Neural crest cell (in vitro differentiated cells): ENCODE measurements around the gene NFIX. TPM values are rescaled to one million over a fixed set of nuclear protein-coding genes. Genes with fewer than 3 reads are reported as not detected.

ENCODE experiments used
- DNase-seq: peaks from one replicate; pipeline ENCODE4 v3.0.0; 2021; ENCODE audit warnings: low read depth, mixed read lengths, low spot score
- H3K27ac Mint-ChIP-seq: one replicate; pipeline ENCODE4 v1.8.0; 2021; ENCODE audit warnings: mild to moderate bottlenecking, mixed read lengths; ENCODE audit not compliant: unreplicated experiment
- H3K27me3 Mint-ChIP-seq: 2 replicates; pipeline ENCODE4 v1.8.0; 2021; ENCODE audit warnings: low read depth, mild to moderate bottlenecking, mixed read lengths
- H3K36me3 Mint-ChIP-seq: 2 replicates; pipeline ENCODE4 v1.8.0; 2021; ENCODE audit warnings: low read depth, mild to moderate bottlenecking, mixed read lengths
- H3K4me1 Mint-ChIP-seq: 2 replicates; pipeline ENCODE4 v1.8.0; 2021; ENCODE audit warnings: mixed read lengths
- H3K4me3 Mint-ChIP-seq: one replicate; pipeline ENCODE4 v1.8.0; 2021; ENCODE audit warnings: mild to moderate bottlenecking, mixed read lengths
- H3K9me3 Mint-ChIP-seq: 2 replicates; pipeline ENCODE4 v1.8.0; 2021; ENCODE audit warnings: mixed read lengths
- CTCF ChIP-seq: fragments of 200-600 bp; sonication (generic); conservative IDR thresholded peaks from 2 replicates; pipeline ENCODE4 v1.5.0; 2021; ENCODE audit warnings: antibody characterized with exemption, mild to moderate bottlenecking
- total RNA-seq: library from RNA; stranded (reverse); gene quantifications from 2 replicates; pipeline ENCODE4 v1.2.1, GENCODE V29; 2021

Gene NFIX
- total RNA-seq, 1 donor from 2014 or later = 0.68 TPM

GRCh38 chr19:13086341-13086740 is 91.1 kb downstream of the NFIX start:
- Mint-ChIP-seq H3K27ac (no peak overlapping the region), H3K4me3 (no peak overlapping the region), H3K27me3 (peaks cover 92% of the 10 kb centered on the region), H3K36me3 (no peaks in the 10 kb centered on the region), H3K9me3 (no peaks in the 10 kb centered on the region), H3K4me1 (peaks cover 4% of the 10 kb centered on the region)
- no peak for TF ChIP-seq CTCF
- no peak for DNase-seq

- Mint-ChIP-seq H3K36me3 (no peaks in the 10 kb centered on the region), H3K9me3 (no peaks in the 10 kb centered on the region), H3K4me1 (peaks cover 12% of the 10 kb centered on the region), H3K27me3 (peaks cover 92% of the 10 kb centered on the region), H3K4me3 (no peak overlapping the region), H3K27ac (no peak overlapping the region)
- no peak for DNase-seq
- TF ChIP-seq CTCF = no peak
Measured at GRCh38 chr19:13087295-13087694, 92.0 kb downstream of the NFIX start.

DNA sequence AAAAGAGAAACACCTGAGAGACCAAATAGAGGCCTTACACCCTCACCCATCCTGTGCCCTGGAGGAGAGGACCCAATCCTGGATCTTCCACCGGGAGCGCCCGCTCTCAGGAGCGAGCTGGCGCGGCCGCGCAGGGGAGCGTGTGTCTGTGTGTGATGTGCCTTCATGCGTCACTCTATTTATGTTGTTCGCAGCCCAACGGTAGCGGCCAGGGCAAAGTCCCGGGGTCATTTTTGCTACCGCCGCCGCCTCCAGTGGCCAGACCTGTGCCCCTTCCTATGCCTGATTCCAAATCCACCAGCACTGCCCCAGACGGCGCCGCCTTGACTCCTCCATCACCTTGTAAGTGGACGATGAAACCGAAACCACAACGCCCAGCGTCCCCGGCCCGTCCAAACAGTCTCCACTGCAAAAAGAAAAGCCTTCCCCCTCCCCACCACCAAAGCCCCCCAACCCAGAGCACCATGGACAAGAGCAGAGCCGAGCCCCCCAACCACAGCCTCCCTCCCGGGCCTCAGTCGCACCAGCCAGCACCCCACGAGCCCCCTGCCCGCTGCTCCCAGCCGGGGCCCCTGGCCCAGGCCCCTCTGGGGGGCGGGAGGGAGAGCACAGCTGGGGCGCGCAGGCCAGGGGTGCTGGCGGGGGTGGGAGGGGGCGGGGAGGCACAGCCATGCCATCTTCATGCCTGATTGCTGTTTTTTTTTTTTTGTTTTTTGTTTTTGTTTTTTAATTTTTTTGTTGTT is 92.7 kb downstream of the NFIX start:
- H3K4me3 Mint-ChIP-seq = no peak overlapping the region
- no peaks in the 10 kb centered on the region for H3K9me3 Mint-ChIP-seq
- H3K4me1 Mint-ChIP-seq = peaks cover 10% of the 10 kb centered on the region
- H3K27me3 Mint-ChIP-seq = peaks cover 90% of the 10 kb centered on the region
- TF ChIP-seq CTCF = no peak
- no peaks in the 10 kb centered on the region for H3K36me3 Mint-ChIP-seq
- no peak overlapping the region for H3K27ac Mint-ChIP-seq
- no peak for DNase-seq

- no peak for DNase-seq
- peaks cover 90% of the 10 kb centered on the region for H3K27me3 Mint-ChIP-seq
Measured at GRCh38 chr19:13089139-13089856, 94.0 kb downstream of the NFIX start.

DNA sequence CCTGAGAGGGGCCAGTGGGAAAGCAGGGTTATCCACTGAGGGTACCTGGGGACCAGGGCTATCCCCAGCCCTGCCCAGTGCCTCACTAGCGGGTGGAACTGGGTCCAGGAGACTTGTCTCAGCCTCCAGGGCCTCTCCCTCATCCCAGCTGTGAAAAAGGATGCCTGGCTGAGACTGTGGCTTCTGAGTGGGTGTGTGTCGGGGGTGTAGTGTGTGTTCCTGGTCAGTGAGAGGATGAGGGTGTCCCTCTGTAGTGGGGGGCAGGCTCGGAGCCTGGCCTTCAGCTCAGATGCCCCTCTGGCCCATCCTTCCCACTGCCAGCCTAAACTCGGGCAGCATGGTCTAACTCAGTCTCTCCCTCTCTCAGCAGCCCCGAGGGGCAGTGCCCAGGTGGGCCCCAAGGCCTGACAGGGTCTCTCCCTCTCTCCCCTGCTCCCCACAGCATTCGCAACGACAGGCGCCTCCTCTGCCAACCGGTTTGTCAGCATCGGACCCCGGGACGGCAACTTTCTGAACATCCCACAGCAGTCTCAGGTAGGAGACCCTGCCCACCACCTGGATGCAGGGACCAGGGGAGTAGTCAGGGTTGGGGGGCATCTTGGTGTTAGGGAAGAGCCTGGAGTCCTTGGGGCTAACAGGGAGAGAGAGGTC is 94.7 kb downstream of the NFIX start:
- H3K27me3 Mint-ChIP-seq = peaks cover 91% of the 10 kb centered on the region
- H3K36me3 Mint-ChIP-seq = no peaks in the 10 kb centered on the region
- no peaks in the 10 kb centered on the region for H3K9me3 Mint-ChIP-seq
- H3K27ac Mint-ChIP-seq = no peak overlapping the region
- no peak overlapping the region for H3K4me3 Mint-ChIP-seq
- no peak for DNase-seq
- no peak for TF ChIP-seq CTCF
- peaks cover 12% of the 10 kb centered on the region for H3K4me1 Mint-ChIP-seq

More at GRCh38 chr19:13089139-13089856, 94.0 kb downstream of the NFIX start:
- Mint-ChIP-seq H3K4me3 (no peak overlapping the region), H3K36me3 (no peaks in the 10 kb centered on the region), H3K27ac (no peak overlapping the region), H3K9me3 (no peaks in the 10 kb centered on the region), H3K4me1 (peaks cover 8% of the 10 kb centered on the region)
- peak; percentile 48 for TF ChIP-seq CTCF
